ENCODE measurements around the gene SLC45A3.

- no peak for TF ChIP-seq POLR2A (IDR thresholded peaks at IDR 0.05; ENCODE audit: extremely low read depth, insufficient read length)
- no peak for TF ChIP-seq CTCF (IDR thresholded peaks at IDR 0.05; ENCODE audit: low read depth, low read length)
- no peak for TF ChIP-seq MAX (IDR thresholded peaks at IDR 0.05; ENCODE audit: low read depth, low read length)
- no peak for TF ChIP-seq MYC (IDR thresholded peaks at IDR 0.05; ENCODE audit: low read depth, low read length)
Measured at GRCh38 chr1:205709059-205709398, 28.7 kb upstream of the SLC45A3 start.
